D341Med (cell line): ENCODE data around the gene CENPN.

Experiments
- DNase-seq: peaks from one replicate; pipeline ENCODE4 v3.0.0; 2012; ENCODE audit warnings: low spot score

Gene CENPN

DNA sequence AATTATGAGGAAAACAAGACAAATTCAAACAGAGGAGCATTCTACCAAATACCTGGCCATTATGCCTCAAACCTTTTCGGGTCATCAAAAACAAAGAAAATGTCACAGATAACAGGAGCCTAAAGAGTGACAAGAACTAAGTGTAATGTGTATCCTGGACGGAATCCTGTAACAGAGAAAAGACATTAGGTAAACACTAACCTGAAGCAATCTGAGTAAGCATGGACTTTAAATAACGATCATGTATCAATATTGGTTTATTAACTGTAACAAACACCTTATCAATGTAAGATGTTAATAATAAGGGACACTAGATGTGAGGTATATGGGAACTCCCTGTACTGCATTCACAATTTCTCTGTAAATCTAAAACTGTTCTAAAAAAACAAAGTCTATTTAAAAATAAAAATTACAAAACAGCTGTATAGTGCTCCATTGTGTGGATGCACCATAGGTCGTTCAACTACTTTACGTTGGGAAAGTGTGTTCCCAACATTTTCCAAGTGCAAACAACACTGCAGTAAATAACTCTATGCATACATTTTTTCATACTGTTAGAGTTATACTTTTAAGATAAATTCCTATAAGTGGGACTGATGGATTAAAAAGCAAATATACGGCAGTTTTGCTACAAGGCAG, 15.1 kb upstream of the CENPN start:
- DNase-seq = no peak

- no peak for DNase-seq
Measured at GRCh38 chr16:80992676-80993293, 14.2 kb upstream of the CENPN start.

DNA sequence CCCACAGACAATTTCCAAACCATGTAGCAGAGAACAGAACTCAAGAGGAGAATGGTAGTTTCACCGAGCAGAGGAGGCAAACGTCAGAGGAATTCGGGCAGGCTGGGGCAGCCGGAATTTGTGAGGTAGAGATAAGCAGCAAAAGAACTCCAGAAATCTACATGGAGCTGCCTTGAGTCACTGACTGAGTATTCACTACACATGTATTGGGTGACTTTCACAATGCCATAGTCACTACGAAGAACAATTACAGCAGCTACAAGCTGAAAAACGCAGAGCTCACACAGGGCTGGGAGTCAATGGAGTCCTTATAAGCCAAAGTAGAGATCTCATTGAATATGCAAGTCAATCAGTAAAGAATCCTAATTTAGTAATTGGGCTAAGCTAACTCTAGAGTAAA, 13.7 kb upstream of the CENPN start:
- DNase-seq = no peak

GRCh38 chr16:80993834-80994233, 13.2 kb upstream of the CENPN start:
- DNase-seq = no peak

GRCh38 chr16:80994451-80994850, 12.6 kb upstream of the CENPN start:
- no peak for DNase-seq

DNA sequence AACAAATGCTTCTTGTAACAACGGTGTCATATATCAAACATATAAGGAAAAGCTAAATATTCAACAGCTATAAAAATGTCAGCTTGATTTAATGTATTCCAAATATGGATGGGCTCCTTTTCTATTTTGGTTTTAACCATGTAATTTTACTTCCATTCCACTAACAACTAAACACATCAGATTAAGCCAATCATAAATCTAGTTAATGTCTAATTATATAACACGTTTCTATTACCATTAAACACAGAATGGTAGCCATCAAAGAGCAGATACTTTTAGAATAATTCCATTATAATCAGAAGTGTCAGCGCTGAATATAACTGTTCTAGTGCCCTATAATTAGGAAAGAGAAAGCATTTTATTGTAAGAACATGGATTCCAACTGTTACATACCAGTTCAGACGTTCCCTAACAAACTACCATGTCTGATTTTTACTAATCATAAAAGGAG, 10.3 kb upstream of the CENPN start:
- DNase-seq = no peak

- DNase-seq = no peak
Measured at GRCh38 chr16:80997139-80997798, 9.7 kb upstream of the CENPN start.

DNA sequence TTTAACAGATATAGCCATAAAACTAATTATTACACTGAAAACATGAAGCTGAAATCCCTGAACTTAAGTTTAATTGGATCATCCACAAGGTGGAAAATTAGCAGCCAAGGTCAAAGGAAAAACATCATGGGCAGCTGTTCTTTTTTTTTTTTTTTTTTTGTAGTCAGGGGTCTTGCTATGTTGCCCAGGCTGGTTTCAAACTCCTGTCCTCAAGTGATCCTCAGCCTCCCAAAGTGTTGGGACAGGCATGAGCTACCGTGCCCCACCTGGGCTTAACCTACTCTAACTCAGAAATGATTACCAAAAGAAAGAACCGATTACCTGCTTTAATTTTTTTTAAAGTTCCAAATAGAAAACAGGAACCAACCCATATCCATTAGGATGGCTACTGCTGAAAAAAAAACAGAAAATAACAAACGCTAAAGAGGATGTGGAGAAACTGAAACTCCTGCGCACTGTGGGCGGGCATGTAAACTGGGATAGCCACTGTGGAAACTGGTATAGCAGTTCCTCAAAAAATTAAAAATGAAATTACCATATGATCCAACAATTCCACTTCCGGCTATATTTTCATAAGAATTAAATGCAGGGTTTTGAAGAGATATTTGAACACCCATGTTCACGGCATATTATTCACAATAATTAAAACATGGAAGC, 8.9 kb upstream of the CENPN start:
- DNase-seq = no peak

GRCh38 chr16:81000873-81001272, 6.1 kb upstream of the CENPN start:
- DNase-seq = no peak

- no peak for DNase-seq
Measured at GRCh38 chr16:81001330-81001729, 5.7 kb upstream of the CENPN start.

GRCh38 chr16:81003064-81003463, 4.0 kb upstream of the CENPN start:
- no peak for DNase-seq

DNA sequence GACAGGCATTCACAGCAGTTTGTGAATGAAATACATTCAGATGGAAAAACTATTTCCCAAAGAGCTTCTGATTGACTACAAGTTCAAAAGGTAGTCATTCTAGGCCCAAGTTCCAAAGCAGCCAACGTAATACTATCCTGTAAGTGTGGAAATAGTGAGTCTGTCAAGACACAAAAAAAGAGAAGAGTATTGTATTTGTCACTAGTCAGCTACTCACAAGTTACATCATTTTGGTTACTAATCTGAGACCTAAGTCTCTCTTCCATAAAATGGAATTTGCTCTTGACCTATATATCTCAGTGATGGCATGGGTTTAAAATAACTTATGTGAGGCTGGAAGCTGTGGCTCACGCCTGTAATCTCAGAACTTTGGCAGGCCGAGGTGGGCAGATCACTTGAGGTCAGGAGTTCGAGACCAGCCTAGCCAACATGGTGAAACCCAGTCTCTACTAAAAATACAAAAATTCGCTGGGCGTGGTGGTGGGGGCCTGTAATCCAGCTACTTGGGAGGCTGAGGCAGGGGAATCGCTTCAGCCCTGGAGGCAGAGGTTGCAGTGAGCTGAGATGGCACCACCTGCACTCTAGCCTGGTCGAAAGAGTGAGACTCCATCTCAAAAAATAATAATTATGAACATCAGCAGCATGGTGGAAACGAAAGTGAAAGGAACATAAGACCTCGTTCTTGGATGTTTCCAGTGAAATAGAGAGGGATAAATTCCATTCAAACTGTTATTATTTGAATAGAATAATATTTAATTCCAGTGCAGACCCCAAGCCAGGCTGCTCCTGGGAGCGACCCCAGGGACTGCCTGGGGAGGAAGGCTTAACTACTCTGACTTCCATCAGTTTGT, 3.2 kb upstream of the CENPN start:
- no peak for DNase-seq

- peak; percentile 31 for DNase-seq
Measured at GRCh38 chr16:81004646-81005353, 2.2 kb upstream of the CENPN start.

DNA sequence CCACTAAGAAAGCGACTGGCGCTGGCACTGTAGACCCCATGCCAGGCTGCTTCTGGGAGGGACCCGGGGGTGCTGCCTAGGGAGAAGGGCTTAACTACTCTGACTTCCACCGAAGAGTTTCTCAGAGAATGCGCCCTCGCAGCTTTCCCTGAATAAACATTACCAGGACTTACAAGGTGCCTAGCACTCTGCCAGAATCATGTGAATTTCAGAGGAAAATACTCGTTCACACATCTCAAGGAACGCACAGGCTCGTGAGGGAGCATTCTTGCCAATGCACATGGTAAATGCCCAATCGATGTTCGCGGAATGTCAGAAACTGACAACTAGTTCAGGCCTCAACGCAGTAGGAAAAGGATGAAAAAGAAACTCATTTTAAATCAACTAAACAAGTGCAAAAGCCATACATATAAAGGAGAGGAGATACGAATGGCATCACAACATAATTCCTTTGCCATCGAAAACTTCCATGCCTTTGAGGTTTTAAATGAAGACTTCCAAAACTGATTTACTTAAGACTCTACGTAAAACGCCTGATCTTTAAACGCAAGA, 1.3 kb upstream of the CENPN start:
- DNase-seq = no peak

DNA sequence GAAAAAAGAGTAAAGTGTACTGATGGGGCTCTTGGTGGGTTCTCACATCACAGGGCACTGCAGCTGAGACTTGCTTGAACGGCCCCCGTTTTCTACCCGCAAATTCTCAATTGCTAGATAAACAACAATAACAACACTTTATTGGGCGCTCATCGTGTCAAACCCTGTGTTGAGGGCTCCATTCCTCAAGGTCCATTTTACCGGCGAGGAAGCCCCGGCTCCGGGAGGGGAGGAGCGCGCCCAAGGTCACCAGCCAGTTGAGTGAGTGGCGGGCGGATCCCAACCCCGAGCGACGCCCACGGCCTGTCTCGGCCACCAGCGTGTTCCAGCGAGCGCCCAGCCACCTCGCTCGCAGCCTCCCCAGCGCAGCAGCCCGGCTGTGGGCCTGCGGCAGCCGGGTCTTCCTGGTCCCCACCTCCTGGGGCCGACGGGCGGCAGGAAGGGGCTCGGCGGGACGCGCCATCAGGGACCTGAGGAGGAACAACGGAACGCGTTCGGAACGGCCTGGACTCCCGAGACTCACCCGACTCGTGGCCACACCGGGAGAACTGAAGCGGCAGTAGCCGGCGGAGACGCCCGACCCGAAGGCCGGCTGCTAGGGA, 702 bp upstream of the CENPN start:
- DNase-seq = peak; percentile 69

GRCh38 chr16:81008505-81008789, 1.4 kb downstream of the CENPN start:
- DNase-seq = no peak

DNA sequence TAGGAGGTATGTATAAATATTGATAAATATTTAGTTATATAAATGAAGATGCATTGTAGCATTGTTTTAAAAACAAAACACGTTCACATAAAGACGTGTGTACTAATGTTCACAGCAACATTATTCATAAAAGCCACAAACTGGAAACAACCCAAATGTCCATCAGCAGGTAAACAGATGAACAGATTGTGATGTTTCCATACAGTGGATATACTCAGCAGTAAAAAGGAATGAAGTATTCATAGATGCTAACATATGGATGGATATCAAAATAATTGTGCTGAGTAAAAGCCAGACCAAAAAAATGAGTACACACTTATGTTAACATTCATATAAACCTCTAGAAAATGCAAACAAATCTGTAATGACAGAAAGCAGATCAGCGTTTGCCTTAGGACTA, 6.0 kb downstream of the CENPN start:
- no peak for DNase-seq

DNA sequence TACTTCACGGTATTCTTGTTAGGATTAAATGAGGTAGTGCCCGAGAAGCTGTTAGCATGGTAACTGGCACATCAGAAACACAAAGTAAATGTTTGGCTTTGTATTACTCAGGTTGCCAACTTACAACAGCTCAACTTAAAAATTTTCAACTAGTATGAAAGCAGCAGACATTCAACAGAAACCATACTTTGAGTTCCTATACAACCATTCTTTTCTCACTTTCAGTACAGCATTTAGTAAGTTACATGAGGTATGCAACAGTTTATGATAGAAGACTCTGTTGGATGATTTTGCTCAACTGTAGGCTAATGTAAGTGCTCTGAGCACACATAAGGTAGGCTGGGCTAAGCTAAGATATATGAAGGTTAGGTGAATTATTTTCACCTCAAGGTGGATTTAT, 7.7 kb downstream of the CENPN start:
- DNase-seq = no peak

DNA sequence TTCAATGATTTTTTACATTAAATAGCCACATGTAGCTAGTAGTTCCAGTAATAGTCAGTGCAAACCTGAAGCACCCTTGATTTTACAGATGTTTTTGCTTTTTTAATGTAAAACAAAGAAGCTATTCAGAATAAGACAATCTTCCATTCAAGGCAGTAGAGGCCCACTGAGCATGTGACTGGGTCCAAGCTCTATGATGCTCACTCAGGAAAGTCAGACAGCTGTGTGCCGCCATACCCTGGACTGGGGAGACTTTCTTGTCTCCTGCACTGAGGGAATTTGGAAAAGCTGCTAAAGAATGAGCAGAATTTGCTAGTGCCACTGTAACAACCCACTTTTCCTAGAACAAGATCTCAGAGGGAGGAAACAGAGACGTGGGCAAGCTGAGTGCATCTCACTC, 11.5 kb downstream of the CENPN start:
- DNase-seq = no peak

DNA sequence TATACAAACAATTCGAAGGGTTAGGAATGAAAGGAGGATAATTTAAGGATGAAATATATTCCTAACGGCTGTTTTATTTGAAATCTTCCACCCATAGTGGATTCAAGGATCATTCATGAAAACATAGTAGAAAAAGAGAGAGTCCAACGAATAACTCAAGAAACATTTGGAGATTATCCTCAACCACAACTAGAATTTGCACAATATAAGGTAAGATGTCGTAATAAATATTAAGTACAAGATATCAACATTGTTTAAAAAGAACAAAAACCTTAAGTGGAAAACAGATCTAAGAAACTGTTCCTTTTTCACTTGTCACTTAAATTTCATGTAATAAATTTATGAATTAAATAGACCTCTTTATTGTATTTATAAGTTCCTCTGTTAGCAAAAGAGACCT, 19.4 kb downstream of the CENPN start:
- DNase-seq = no peak
